LNCAP (cell line): ENCODE data around the gene CDH24.

Source experiments
- CTCF ChIP-seq: fragments of 450-650 bp; IDR thresholded peaks from 2 replicates; pipeline ENCODE4 v1.5.1; 2017; ENCODE audit warnings: mild to moderate bottlenecking

Gene CDH24

GRCh38 chr14:23044840-23045239, 12.5 kb downstream of the CDH24 start:
- TF ChIP-seq CTCF: no peak

- TF ChIP-seq CTCF: no peak
Observed at GRCh38 chr14:23043754-23044153, 13.6 kb downstream of the CDH24 start.

GRCh38 chr14:23043145-23043544, 14.2 kb downstream of the CDH24 start:
- TF ChIP-seq CTCF: no peak

DNA sequence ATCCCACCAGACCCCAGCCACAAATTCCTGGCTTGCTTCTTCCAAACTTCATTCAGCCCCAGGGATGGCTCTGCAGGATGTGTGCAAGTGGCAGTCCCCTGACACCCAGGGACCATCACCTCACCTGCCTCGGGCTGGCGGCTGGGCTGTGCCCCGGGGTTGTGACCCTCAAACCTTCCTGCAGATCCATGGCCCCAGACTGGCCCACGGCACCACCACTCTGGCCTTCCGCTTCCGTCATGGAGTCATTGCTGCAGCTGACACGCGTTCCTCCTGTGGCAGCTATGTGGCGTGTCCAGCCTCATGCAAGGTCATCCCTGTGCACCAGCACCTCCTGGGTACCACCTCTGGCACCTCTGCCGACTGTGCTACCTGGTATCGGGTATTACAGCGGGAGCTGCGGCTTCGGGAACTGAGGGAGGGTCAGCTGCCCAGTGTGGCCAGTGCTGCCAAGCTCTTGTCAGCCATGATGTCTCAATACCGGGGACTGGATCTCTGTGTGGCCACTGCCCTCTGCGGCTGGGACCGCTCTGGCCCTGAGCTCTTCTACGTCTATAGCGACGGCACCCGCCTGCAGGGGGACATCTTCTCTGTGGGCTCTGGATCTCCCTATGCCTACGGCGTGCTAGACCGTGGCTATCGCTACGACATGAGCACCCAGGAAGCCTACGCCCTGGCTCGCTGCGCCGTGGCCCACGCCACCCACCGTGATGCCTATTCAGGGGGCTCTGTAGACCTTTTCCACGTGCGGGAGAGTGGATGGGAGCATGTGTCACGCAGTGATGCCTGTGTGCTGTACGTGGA, 15.0 kb downstream of the CDH24 start, which contains the start of gene PSMB11:
PSMB11 (plus strand) TSS at position 51 of the 804 bp plus-strand sequence; CDS start at position 65, 14 bp downstream.
- no peak for TF ChIP-seq CTCF

DNA sequence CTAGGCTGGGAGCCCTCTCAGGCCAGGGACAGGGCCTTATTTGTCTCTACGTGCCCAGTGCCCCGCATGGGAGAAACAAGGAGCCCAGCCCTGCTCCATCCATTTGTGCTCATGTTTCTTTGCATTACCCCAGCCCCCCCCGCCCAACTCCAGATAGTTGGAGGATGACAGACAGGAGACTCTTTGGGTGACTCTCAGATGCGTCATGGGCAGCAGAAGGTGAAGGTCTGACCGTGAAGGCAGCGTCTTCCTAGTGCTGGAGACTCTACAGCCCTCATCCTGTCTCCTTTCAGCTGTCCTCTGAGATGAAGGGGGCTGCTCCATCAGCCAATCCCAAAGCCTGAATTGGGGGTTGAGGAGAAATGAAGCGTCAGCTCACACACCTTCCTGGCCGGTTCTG, 15.6 kb downstream of the CDH24 start:
- no peak for TF ChIP-seq CTCF

DNA sequence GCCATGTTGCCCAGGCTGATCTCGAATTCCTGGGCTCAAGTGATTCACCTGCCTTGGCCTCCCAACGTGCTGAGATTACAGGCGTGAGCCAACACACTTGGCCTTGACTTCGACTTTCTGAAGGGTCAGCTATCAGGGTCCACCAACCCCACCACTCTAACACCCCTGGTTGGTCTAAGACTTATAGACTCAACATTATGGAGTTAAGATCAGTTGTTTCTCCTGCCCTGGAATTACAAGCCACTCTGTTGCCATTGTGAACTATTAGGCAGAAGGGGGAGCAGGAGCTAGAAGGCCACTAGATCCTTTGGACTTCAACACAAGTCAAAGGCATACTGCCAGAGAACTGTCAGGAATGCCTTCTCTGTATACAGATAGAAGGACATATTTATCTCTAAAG, 17.2 kb downstream of the CDH24 start:
- TF ChIP-seq CTCF: no peak

DNA sequence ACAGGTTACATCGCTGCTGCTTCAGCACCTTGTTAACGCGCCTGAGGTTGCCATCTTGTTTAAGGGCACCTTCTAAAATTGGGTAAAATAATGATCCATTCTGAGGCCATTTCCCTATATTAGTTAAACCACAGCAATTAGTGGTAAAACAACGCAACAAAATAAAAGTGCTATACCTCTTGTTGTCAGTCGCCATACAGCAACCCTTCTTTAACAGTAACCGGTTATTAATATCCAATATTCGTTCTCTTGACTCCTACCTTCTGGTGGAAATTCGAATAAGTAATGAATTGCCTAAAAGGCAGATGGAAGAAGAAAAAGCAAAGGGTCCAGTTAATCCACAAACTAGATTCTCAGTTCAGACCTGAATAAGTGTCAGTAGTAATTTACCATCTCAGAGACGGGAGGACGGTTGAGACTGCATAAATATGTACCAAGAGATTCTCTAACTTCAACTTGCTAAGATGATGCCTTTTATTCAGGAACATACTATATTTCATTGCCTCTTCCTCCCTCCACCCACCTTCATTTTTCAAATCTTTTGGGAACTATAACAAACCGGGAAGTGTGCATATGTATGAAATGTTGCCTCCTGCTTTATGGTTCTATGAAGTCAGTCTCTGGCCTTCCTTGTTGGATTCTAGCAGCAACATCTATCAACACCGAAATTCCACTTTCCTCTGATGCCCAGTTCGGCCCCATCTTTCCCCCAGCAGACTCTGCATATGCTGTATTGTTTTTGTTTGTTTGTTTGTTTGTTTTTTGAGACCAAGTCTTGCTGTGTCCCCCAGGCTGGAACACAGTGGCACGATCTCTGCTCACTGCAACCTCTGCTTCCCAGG, 21.8 kb downstream of the CDH24 start:
- TF ChIP-seq CTCF: no peak
